ENCODE data around the gene OR2W3.

- no peak for TF ChIP-seq POLR2A (IDR thresholded peaks at IDR 0.05)
- TF ChIP-seq, protein P1, sequence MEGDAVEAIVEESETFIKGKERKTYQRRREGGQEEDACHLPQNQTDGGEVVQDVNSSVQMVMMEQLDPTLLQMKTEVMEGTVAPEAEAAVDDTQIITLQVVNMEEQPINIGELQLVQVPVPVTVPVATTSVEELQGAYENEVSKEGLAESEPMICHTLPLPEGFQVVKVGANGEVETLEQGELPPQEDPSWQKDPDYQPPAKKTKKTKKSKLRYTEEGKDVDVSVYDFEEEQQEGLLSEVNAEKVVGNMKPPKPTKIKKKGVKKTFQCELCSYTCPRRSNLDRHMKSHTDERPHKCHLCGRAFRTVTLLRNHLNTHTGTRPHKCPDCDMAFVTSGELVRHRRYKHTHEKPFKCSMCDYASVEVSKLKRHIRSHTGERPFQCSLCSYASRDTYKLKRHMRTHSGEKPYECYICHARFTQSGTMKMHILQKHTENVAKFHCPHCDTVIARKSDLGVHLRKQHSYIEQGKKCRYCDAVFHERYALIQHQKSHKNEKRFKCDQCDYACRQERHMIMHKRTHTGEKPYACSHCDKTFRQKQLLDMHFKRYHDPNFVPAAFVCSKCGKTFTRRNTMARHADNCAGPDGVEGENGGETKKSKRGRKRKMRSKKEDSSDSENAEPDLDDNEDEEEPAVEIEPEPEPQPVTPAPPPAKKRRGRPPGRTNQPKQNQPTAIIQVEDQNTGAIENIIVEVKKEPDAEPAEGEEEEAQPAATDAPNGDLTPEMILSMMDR (IDR thresholded peaks at IDR 0.05) = no peak
- no peak for TF ChIP-seq EP300 (IDR thresholded peaks at IDR 0.05)
These were observed 39.5 kb upstream of the OR2W3 start for GRCh38 chr1:247855911-247856310.

Measured in tibial nerve (tissue), 4 donors.